GM18867 (cell line): ENCODE results near the gene PKD2L1.
A peak's percentile ranks its signal among the peaks of the same experiment; 100 is the strongest.
"Not testable (repeated sequence)": the region's sequence is repeated elsewhere in the genome, so short reads cannot be mapped to it uniquely, and the experiment has no call there.

Source experiments
- ATAC-seq: cut with Tn5 transposase; IDR thresholded peaks from one replicate; pipeline ENCODE4 v1.9.1; 2021; ENCODE audit warnings: mild to moderate bottlenecking, moderate library complexity; ENCODE audit not compliant: unreplicated experiment

PKD2L1 gene

DNA sequence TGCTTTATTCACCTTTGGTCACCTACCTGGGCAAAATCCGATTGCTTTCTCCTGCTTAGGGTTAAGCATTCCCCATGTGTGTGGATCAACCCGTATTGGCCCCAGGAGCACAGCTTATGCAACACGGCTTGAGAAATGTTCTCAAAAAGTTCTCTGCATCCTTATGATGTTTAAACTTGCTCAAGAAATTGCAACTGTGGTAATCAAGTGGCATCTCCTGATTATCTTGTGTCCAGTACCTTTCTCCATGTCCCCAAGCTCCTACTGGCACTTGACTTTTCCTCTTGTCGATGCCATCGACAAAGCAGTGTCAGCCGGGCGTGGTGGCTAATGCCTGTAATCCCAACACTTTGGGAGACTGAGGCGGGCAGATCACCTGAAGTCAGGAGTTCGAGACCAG lies 4.7 kb upstream of the PKD2L1 start:
- no peak for ATAC-seq

DNA sequence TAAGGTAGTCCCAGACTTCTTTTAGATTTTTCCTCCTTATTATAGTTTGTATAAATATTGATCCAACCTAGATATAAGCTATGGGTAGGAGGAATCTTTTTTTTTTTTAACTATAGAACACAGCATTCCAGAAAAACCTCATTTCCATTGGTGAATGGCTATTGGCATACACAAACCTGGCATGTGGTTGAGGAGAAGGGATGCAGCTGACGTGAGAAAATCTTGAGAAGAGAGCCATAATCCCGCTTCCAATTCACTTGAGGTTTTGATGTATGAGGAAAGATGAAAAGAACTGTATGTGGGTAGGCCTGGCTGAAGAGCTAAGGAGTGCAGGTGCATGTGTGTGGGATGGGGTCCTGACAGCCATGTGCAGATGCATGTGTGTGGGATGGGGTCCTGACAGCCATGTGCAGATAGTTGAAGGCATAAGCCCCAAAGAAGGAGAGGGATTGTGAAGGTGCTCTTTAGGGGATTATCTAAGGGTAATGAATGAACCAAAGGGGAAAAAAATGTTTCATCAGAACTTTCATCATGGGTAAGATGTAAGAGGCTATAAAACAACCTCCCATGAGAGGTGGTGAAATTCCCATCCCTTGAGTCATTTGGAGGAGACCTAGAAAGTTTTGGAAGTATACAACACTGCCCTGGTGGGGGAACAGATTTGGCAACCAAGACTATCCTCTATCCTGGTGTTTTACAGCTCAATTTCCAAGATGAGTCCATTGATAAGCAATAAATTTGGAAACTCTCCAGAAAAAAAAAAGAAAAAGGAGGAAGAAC lies 3.8 kb upstream of the PKD2L1 start:
- ATAC-seq = no peak

DNA sequence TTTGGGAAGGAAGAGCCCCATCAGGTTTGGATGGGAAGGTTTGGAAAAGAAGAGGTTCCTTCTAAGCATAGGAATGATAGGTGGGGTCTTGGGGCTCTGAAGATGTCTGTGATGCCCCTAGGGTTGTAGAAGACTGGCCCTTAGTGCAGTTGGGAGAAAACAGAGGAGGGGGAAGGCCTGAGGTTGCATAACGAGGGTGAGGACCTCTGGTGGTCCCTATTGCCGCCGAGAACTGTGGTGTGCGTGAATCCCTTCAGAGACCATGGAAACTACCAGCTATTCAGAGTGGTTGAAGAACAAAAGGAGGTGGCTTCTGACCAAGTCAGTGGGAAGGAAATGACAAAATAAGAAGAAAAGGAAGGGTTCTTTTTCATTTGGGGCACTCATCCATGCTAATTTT lies 3.1 kb upstream of the PKD2L1 start:
- no peak for ATAC-seq

DNA sequence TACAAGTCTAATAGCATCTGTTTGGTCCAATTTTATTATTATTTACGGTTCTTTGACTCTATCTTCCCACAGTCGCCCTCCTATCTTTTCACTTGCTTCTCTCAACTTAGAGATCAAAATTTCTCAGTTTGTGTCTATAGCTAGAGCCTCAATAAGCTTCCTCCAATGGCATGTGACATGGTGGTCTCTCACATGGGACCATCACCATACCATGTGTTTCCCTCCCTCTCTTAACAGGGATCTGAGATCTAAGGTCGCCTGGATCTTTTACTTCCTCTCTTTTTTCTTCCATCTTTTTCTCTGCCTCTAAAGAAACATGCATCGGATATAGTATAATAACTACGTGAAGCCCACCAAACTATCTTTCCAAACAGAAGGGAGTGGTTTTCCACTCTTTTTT lies 1.8 kb downstream of the PKD2L1 start:
- ATAC-seq = no peak

DNA sequence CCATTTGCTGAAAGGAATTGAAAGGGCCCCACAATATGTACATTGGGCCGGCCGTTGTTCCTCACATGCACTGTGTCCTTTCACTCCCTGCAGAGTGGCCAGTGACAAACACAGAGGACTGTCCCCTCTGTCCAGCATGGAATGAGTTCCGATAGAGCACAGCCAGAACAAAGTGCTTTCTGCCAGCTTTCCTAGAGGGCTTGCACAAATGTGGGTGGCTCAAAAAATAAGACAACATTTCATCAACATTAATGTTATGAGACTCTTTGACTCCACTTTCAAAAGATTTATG lies 2.4 kb downstream of the PKD2L1 start:
- no peak for ATAC-seq

DNA sequence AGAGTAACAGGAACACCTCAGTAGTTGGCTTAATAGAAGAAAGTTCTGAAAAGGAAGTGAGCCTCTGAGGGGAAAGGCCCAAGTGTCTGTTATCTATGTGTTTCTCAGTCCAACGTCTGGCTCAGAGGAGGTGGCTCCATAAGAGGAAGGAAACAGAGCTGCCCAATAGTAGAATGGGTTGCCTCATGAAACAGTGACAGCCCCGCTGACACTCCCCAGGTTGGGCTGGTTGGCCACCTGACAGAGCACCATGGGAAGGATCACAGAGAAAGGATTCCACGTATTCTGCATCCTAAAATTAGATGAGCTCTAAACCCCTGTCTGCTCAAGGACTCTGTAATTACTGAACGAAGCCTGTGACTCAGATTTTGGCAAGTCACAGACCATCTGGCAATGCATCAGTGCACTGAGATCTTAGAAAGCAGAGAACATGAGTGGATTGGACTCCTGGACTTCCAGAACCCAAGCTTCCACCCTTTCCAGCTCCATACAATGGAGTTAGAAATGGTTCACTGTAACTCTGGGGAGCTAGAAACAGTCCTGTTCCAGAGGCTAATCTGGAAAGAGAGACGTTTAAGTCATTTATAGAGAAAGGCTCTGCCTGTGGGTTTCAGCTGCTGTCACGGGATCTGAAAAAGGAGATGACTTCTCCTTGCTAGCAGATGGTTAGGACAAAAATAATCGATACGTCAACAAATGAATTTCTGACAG lies 2.9 kb downstream of the PKD2L1 start:
- peak; percentile 96 for ATAC-seq

DNA sequence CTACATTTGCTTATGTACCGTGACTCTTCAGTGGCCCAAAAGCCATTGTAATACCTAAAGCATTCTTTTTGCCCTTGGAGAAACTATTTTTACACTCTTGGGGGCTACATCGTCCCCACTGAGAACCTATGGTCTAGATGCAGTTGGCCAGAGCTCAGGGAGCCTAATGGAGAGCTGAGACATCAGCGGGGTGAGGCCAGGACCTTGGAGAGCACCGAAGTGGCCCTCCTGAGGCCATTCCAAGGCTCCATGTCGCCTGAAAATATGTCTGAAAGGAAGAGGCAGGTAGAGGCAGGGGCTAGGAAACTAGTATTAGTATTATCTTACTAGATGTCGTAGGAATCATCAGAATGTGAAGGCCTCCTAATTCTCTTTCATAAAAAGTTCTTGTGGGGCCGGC lies 4.9 kb downstream of the PKD2L1 start:
- ATAC-seq = no peak

DNA sequence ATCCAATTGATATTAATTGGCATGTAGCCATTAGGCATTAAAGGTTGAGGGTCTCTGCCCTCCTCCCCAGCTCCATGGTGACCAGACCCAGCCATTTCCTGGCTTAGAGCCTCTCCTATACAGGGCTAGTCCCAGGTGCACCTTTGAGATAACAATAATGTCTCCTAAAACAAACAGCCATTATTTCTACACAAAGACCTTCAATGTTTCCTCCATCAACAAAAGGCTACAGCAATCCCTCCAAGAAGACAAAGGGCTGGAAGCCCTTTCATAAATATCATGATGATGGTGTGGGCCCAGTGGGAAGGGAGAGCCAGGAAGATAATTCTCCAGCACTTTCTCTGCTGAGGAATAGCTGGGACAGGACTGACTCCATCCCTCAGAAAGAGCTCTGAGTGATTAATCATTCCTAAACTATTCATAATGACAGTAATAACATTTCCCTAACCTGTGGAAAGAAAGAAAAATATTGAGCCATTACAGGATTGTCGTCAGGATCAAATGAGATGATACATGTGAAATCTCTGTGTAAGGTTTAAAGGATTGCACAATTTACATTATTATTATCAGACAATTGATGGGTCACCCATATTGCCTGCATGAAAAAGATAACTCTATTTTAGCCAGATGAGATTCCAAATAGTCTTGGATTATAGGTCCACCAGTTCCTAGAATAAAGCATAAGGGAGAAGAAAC lies 10.2 kb downstream of the PKD2L1 start:
- no peak for ATAC-seq

DNA sequence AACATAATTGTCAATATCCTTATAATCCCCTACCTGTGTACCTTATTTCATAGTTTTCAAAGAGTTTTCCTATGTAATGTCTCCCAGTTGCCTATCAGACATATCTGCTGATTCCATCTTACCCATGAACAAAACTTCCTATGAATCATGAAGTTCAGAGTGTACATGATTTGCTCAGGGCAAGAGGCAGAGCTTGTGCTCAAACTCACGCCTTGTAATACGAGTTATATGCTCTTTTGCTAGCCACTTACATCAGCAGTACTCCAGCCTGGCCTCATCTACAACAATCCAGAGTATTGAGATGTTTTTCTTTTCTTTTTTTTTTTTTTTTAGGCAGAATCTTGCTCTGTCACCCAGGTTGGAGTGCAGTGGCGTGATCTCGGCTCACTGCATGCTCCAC lies 11.8 kb downstream of the PKD2L1 start:
- ATAC-seq = no peak

DNA sequence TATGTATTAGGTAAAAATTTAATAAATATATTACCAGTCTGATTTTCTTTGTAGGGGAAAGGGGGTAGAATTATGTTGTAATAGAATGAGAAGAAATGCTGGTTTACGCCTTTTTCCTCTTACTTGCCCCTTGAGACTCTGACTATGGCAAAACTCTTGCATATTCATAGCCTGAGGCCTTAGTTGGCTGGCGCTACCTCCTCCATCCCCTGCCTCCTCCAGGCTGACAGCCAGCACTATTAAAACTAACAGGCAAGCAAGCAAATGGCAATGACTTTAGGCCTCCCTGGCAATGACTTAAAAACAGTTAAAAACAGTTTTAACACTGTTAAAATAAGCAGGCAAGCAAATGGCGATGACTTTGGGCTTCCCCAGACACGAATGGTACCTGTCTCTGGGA lies 14.4 kb downstream of the PKD2L1 start:
- ATAC-seq = no peak

DNA sequence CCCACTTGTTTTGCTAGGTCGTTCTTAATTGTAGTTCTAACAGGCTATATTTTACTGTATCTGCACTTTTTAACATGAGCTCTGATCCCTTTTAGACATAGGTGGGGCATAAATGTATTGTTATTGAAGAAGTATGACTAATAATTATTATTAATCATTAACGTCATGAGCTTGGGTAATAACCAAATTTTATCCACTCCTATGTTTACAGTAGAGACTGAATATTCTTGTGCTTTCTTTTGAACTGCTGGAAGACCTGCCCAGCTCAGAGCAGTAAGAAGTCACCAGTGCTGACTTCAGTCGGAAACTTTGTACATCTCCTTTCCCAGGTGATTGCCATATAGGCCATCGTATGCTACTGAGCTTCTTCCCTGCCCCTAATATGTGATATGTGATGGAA lies 18.7 kb downstream of the PKD2L1 start:
- no peak for ATAC-seq

DNA sequence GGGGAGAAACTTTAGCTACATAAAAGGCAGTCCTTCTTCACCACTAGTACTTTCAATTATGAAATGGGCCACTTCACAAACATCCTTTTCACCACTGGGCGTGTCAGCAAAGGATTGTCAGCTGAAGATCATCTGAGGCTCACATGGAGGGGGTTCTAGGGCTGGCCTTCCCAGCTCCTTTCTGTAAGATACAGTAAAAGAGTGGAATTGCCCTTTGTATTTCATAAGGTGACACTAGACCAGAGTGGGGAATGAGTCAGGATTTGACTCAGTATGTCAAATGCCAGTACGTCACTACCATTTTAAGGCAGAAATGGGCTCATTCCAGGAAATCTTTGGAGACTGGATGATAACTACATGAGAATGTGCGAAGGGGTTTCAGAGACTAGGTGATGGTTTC lies 22.3 kb downstream of the PKD2L1 start:
- no peak for ATAC-seq

DNA sequence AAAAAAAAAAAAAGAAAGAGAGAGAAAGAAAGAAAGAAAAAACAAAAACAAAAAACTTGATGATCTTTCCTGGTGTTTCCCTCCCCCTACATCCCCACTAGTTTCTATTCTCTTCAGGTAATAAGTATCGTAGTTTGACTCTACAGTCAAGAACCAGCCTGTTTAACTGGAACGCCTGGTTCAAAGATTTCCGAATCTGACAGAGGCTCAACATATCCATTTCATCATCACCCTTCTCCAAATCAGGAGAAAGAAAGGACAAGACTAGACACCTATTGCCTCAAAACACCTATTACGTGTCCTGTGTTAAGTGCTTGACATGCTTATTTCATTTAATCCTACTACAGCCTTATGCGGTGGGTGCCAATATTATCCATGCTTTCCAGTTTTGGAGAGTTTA lies 23.2 kb downstream of the PKD2L1 start:
- ATAC-seq = no peak

DNA sequence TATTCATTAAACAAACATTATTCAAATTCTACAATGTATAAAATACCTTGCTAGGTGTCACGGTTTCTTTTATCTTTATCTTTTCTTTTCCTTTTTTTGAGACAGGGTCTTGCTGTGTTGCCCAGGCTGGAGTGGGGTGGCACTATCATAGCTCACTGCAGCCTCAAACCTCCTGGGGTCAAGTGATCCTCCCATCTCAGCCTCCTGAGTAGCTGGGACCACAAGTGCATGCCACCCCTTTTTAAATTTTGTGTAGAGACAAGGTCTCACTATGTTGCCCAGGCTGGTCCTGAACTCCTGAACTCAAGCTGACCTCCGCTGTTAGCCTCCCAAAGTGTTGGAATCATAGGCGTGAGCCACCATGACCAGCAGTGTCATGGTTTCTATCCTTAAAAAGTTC lies 25.6 kb downstream of the PKD2L1 start:
- ATAC-seq = no peak

DNA sequence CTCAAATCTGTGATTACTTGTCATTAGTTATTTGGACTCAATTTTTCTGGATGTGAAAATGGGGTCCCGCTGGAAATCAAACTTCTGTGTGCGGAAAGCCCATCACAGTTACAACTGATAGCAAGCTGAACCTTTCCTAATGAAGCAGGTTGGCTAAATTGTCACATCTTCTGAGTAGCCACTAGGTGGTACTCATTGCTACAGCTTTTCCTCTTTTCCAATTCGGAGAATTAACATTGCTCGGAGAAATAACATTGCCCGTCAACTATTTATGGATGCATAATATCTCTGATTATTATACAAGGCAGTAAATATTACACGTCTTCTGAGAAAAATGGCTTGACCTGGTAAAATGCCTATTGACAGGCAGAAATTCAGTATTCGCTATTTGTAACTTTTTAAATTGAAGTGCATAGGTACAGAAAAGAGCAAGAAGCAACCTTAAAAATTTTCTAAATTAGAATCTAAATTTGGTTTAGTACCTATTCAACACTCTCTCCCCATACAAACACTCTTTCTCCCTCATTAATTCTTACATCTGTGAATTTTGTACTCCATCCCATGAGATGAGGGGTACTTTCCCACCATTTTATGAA lies 26.2 kb downstream of the PKD2L1 start:
- ATAC-seq = no peak

DNA sequence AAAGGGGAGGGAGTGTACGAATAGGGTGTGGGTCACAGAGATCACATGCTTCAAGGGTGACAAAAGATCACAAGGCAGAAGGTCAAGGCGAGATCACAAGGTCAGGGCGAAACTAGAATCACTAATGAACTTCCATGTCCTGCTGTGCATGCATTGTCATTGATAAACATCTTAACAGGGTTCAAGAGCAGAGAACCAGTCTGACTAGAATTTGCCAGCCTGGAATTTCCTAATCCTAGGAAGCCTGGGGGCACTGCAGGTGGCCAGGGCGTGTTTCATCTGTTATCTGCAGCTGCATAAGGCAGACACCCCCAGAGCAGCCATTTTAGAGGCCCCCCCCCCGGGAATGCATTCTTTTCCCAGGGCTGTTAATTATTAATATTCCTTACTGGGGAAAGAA lies 28.9 kb downstream of the PKD2L1 start:
- not testable (repeated sequence) for ATAC-seq

DNA sequence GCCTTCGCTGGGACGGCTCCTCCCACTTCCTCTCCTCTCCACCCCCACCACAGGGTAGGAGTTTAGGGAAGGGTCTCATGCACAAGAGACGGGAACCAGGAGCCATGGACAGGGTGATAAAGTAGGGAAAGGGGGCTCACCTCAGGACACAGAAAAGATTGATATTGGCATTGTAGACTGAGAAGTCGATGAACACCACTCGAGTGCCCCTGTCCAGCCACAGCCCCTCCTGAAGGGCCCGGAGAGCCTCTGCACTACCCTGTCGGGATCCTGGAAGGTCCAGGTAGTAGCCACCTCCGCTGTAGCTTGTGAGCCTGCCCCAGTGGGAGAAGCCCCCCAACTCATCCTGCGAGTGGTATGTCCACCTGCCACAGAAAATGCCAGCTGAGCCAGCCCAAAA lies 32.8 kb downstream of the PKD2L1 start:
- ATAC-seq = no peak

DNA sequence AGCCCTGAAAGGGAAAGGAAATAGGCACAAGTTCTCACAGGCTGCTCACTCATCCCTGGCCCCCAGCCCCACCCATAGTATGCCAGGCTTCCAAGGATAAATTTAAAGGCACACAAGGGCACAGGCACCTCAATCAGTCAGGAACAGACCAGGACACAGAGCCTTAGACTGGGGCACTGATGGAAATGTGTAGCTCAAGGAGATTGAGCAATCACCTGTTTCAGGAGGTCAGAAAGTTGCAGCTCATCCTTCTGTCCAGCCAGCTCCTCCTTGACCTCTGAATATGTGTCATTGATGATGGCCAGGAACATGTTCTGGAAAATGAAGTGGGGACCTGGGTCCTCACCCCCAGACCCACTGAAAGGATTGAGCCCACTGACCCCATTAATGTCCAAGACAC lies 37.0 kb downstream of the PKD2L1 start:
- ATAC-seq = no peak

DNA sequence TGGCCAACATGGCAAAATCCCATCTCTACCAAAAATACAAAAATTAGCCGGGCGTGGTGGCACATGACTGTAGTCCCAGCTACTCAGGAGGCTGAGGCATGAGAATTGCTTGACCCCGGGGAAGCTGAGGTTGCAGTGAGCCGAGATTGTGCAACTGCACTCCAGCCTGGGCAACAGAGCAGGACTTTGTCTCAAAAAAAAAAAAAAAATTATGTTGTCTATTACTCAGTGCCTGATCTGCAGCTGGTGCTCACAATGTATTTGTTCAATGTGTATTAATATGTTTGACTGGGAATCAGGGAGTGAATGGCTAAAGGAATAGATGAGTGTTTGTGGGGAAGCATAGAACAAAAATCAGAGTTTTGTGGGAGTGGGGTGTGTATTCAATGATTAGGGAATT lies 37.7 kb downstream of the PKD2L1 start:
- not testable (repeated sequence) for ATAC-seq

DNA sequence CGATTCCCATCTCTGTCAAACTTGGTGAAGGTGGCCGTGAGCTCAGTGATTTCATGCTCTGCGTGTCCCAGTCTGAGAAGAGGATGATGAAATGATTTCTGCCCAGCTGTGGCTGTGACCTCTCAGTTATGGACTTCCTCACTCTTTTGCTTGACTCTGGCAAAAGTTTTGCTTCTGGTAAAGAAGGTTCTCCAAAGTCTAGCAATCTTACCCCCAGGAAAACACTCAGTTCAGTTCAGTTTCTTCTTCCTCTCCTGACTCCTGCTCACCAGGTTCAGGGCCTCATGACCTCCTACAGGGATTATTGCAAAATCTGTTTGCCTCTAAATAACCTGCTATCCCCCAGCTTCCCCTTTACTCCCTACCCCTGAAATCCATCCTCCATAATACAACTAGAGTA lies 38.7 kb downstream of the PKD2L1 start:
- no peak for ATAC-seq

DNA sequence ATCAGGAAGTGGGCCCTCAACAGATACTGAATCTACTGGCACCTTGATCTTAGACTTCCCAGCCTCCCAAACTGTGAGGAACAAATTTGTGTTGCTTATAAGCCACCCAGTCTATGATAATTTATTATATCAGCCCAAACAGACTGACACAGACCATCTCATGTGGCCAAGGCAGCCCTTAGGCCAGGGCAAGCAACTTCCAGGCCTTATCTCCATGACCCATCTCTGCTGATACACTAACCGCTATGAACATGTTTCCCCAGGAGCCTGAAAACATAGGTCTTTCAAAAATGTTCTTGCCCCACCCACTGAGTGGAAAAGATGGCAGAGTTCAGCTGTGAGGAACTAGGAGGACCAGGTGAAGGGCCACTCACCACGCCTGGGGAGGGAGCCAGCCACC lies 40.4 kb downstream of the PKD2L1 start:
- ATAC-seq = no peak

DNA sequence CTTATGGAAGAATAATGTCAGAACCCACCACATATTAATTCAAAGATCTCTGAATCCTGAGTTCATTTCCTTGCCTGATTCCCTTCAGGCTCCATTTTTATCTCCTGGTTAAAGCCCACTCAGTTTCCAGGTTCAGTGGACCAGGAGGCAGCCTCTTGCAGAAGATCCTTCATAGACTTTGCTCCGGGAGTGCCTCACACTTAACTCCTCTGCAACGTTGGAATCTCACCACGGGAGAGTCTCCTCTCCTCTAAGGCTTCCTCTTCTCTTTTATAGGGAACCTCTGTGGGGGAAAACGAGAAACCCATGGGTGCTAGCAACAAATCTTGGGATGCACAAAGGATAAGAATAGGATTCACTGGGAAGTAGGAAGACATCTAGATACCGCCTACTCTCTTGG lies 41.8 kb downstream of the PKD2L1 start:
- no peak for ATAC-seq
